KBM-7 (cell line): ENCODE results near the gene RALGPS2.
A peak's percentile ranks its signal among the peaks of the same experiment; 100 is the strongest.

Experiments
- DNase-seq: peaks from one replicate; pipeline ENCODE4 v3.0.0-alpha.2; 2015
- in situ Hi-C: fragments of 300-500 bp; cut with MboI; formaldehyde crosslinking; loops from 2 replicates; pipeline ENCODE4 v1.14.3; 2020; ENCODE audit warnings: low sequenced_read_pairs, low pct_unique_long_range_greater_than_20kb, mixed read lengths

The RALGPS2 gene

GRCh38 chr1:178724728-178725465, at the start of gene RALGPS2:
Gene RALGPS2 (plus strand): TSS chr1:178725244. CDS start chr1:178776765, 51,521 bp downstream.
- in situ Hi-C loops, result no loop called here
- peak; percentile 91 for DNase-seq

GRCh38 chr1:178679237-178679636, 45.8 kb upstream of the RALGPS2 start:
- in situ Hi-C loops, result no loop called here
- no peak for DNase-seq

- in situ Hi-C loops, result no loop called here
- no peak for DNase-seq
These were observed 42.6 kb upstream of the RALGPS2 start for GRCh38 chr1:178682429-178682828.

- in situ Hi-C loops, result no loop called here
- DNase-seq, result no peak
These were observed 42.2 kb upstream of the RALGPS2 start for GRCh38 chr1:178682886-178683285.

GRCh38 chr1:178683291-178683690, 41.8 kb upstream of the RALGPS2 start:
- in situ Hi-C loops, result no loop called here
- DNase-seq, result no peak

- DNase-seq, result no peak
- in situ Hi-C loops, result no loop called here
These were observed 40.9 kb upstream of the RALGPS2 start for GRCh38 chr1:178684111-178684510.

- in situ Hi-C loops, result no loop called here
- no peak for DNase-seq
These were observed 40.5 kb upstream of the RALGPS2 start for GRCh38 chr1:178684542-178685000.

GRCh38 chr1:178686407-178686806, 38.6 kb upstream of the RALGPS2 start:
- DNase-seq, result no peak
- in situ Hi-C loops, result no loop called here

GRCh38 chr1:178688244-178688643, 36.8 kb upstream of the RALGPS2 start:
- in situ Hi-C loops, result no loop called here
- DNase-seq, result no peak

- in situ Hi-C loops, result no loop called here
- DNase-seq, result no peak
These were observed 35.3 kb upstream of the RALGPS2 start for GRCh38 chr1:178689769-178690168.

GRCh38 chr1:178690496-178690895, 34.5 kb upstream of the RALGPS2 start:
- DNase-seq, result no peak
- in situ Hi-C loops, result no loop called here

GRCh38 chr1:178692564-178693327, 32.3 kb upstream of the RALGPS2 start:
- in situ Hi-C loops, result no loop called here
- no peak for DNase-seq

GRCh38 chr1:178693366-178693765, 31.7 kb upstream of the RALGPS2 start:
- no peak for DNase-seq
- in situ Hi-C loops, result no loop called here

- in situ Hi-C loops, result no loop called here
- DNase-seq, result no peak
These were observed 30.0 kb upstream of the RALGPS2 start for GRCh38 chr1:178694923-178695525.

GRCh38 chr1:178702146-178702545, 22.9 kb upstream of the RALGPS2 start:
- in situ Hi-C loops, result no loop called here

GRCh38 chr1:178704833-178705232, 20.2 kb upstream of the RALGPS2 start:
- in situ Hi-C loops, result no loop called here
- no peak for DNase-seq

More at GRCh38 chr1:178702146-178702545, 22.9 kb upstream of the RALGPS2 start:
- DNase-seq, result no peak

GRCh38 chr1:178706432-178706831, 18.6 kb upstream of the RALGPS2 start:
- no peak for DNase-seq

GRCh38 chr1:178713259-178713658, 11.8 kb upstream of the RALGPS2 start:
- no peak for DNase-seq
- in situ Hi-C loops, result no loop called here

More at GRCh38 chr1:178706432-178706831, 18.6 kb upstream of the RALGPS2 start:
- in situ Hi-C loops, result no loop called here

- in situ Hi-C loops, result no loop called here
- no peak for DNase-seq
These were observed 10.6 kb upstream of the RALGPS2 start for GRCh38 chr1:178714453-178714852.

GRCh38 chr1:178716111-178716510, 8.9 kb upstream of the RALGPS2 start:
- in situ Hi-C loops, result no loop called here
- DNase-seq, result no peak
